Left lung (tissue), 10 donors: ENCODE measurements around the gene TBC1D8. TPM values are rescaled to one million over a fixed set of nuclear protein-coding genes. Genes with fewer than 3 reads are reported as not detected.

ENCODE experiments used
- ATAC-seq: fragments of 200-7000 bp; cut with Tn5 transposase; one replicate; pipeline ENCODE4 v1.9.1; 2020; ENCODE audit warnings: moderate library complexity
- DNase-seq, 4 donors: peaks; one replicate each; pipeline ENCODE4 v3.0.0-alpha.2; 2013 to 2020
- H3K27ac ChIP-seq, 2 donors: fragments of 200-600 bp; sonication (generic) in 1 of 2; one replicate each; pipeline versions ENCODE4 v1.5.0 to v1.8.0; 2020 to 2021
- H3K27me3 ChIP-seq, 2 donors: fragments of 200-600 bp; sonication (generic) in 1 of 2; one replicate each; pipeline versions ENCODE4 v1.5.0 to v1.8.0; 2020 to 2021
- H3K36me3 ChIP-seq, 2 donors: fragments of 200-600 bp; sonication (generic) in 1 of 2; one replicate each; pipeline versions ENCODE4 v1.5.0 to v1.8.0; 2020 to 2021
- H3K4me1 ChIP-seq, 2 donors: fragments of 200-600 bp; one replicate each; pipeline ENCODE4 v1.8.0; 2021
- H3K4me3 ChIP-seq, 2 donors: fragments of 200-600 bp; sonication (generic) in 1 of 2; one replicate each; pipeline versions ENCODE4 v1.5.0 to v1.8.0; 2020 to 2021; ENCODE audit warnings: mild to moderate bottlenecking in 1 of 2
- H3K9me3 ChIP-seq, 2 donors: fragments of 200-600 bp; sonication (generic) in 1 of 2; one replicate each; pipeline versions ENCODE4 v1.5.0 to v1.8.0; 2020 to 2021
- intact Hi-C, 2 donors: fragments of 100-400 bp; cut with DNase I; formaldehyde crosslinking; loops; one replicate each; pipeline versions ENCODE4 v1.11.2 to v1.14.2; 2022
- polyA plus RNA-seq, 6 donors: library from polyadenylated mRNA; unstranded; fragments of 120-200 nt; gene quantifications; one replicate each; pipeline ENCODE4 v1.2.1, GENCODE V29; 2013; ENCODE audit not compliant: insufficient read length in 6 of 6
- total RNA-seq, 2 donors: library from RNA; stranded (reverse); fragmentation: NEBNext Ultra II Directional; extraction: Animal tissue kit (Norgen Biotek cat#: 25700); gene quantifications; one replicate each; pipeline ENCODE4 v1.2.1, GENCODE V29; 2021
- TF ChIP-seq, protein P1 (sequence below), 2 donors: fragments of 200-600 bp; sonication (generic) in 1 of 2; IDR thresholded peaks; one replicate each; pipeline versions ENCODE4 v1.5.0 to v1.8.0; 2021; ENCODE audit warnings: antibody characterized with exemption in 2 of 2
- donor health status: DM: no; HTN: yes; CAD: no.
- donor health status: DM: no; HTN: no; CAD: no.

The TBC1D8 gene
- total and polyA plus RNA-seq, 8 donors: 11.7 to 36.5 (median 32.1) TPM

DNA sequence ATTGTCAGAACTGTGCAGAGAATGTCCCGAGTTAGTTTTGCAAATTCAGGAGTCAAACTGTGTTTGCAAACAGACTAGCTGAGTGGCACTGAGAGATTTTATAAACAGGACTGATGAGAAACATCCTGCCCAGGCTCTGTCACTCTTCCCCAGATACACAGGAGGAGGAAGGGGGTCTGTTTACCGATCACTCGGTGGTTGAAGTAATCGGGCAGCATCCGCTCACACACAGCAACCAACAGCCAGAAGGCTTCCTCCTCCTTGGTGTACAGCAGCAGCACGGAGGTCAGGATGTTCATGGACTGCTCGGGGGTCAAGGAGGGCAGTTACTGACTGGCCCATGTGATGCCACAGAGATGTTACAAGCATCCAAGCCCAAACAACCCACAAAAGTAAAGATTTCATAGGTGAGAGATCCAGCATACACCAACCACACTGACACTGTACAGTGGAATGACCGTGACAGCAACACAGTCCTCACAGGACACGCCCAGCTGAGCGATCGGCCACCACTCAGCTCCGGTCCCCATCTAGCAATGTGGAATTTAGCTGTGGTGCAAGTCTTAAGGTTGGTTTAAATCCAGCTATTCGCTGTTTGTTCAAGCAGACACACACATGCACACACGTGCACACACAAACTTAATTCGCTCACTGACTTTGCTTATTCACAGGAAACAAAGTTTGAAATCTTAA lies 119.0 kb downstream of the TBC1D8 start:
- Histone ChIP-seq H3K36me3 (peaks cover 0 to 93% of the 10 kb centered on the region in 2 donors), H3K27ac (peak overlapping the region in 1 of 2 donors; percentile 9), H3K4me1 (peaks cover 0 to 6% of the 10 kb centered on the region in 2 donors), H3K27me3 (no peaks in the 10 kb centered on the region), H3K4me3 (no peak overlapping the region), H3K9me3 (no peaks in the 10 kb centered on the region)
- TF ChIP-seq, protein P1, sequence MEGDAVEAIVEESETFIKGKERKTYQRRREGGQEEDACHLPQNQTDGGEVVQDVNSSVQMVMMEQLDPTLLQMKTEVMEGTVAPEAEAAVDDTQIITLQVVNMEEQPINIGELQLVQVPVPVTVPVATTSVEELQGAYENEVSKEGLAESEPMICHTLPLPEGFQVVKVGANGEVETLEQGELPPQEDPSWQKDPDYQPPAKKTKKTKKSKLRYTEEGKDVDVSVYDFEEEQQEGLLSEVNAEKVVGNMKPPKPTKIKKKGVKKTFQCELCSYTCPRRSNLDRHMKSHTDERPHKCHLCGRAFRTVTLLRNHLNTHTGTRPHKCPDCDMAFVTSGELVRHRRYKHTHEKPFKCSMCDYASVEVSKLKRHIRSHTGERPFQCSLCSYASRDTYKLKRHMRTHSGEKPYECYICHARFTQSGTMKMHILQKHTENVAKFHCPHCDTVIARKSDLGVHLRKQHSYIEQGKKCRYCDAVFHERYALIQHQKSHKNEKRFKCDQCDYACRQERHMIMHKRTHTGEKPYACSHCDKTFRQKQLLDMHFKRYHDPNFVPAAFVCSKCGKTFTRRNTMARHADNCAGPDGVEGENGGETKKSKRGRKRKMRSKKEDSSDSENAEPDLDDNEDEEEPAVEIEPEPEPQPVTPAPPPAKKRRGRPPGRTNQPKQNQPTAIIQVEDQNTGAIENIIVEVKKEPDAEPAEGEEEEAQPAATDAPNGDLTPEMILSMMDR (IDR thresholded peaks at IDR 0.05): no peak
- ATAC-seq (no peak), DNase-seq (no peak)
- intact Hi-C loops: loop anchor here in 1 of 2 donors (10.0 kb wide), 2 partner anchors 123 to 173 kb away; partner anchors contain the start of gene TBC1D8

DNA sequence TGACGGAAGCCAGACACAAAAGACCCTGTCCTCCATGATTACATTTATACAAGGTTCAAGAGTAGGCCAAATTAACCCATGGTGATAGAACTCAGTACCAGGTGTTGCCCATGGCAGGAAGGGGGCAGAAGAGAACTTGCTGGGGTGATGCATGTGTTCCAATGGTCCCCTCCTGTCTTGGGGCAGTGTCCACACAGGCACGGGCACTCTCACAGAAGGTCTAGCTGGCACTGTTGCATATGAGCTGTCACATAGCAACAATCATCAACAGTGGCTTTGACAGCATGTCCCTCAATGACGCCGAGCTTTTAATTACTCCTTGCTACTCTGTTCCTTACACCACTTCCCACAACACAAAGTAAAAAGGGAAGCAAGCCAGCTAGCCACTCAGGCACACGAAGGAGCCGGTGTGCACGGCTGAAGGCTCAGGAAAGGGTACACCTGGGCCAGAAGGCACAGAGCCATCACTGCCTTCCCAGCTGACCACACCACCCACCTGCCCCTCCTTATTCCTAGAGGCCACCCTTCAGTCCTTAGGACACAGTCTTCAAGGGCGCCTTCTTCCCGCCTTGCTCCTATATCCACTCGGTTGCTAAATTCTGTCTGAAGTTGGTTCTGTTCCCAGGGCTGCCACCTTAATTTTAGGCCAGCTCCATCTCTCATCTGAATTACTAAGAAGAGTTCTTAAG lies 120.2 kb downstream of the TBC1D8 start:
- H3K36me3 ChIP-seq: peaks cover 0 to 94% of the 10 kb centered on the region in 2 donors
- ATAC-seq (no peak), DNase-seq (no peak)
- peaks cover 0 to 6% of the 10 kb centered on the region in 2 donors for H3K4me1 ChIP-seq
- H3K4me3 ChIP-seq: no peak overlapping the region
- intact Hi-C loops: loop anchor here in 1 of 2 donors (10.0 kb wide), 2 partner anchors 124 to 174 kb away; partner anchors contain the start of gene TBC1D8
- H3K27ac ChIP-seq: no peak overlapping the region
- H3K9me3 ChIP-seq: no peaks in the 10 kb centered on the region
- TF ChIP-seq, protein P1 (IDR thresholded peaks at IDR 0.05): no peak
- H3K27me3 ChIP-seq: no peaks in the 10 kb centered on the region

DNA sequence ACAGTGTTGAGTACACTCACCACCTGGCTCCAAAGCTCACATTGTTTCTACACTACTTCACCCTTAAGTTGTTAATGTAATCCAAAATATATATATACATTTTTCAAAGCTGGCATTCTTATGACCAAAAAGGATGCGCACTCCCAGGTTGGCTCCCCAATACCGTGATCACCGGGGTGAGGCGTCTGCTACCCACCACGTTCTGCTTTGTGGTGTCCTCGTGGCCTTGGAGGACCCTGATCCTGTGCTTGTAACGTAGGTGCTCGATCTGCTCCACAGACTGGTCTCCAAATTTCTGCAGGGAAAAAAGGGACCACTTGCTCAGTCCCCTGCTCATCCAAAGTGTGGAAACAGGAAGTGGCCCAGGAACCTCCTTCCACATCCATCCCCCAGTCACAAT lies 123.3 kb downstream of the TBC1D8 start:
- TF ChIP-seq, protein P1 (IDR thresholded peaks at IDR 0.05): no peak
- Histone ChIP-seq H3K4me3 (no peak overlapping the region), H3K9me3 (no peaks in the 10 kb centered on the region), H3K4me1 (peaks cover 0 to 6% of the 10 kb centered on the region in 2 donors), H3K36me3 (peaks cover 0 to 89% of the 10 kb centered on the region in 2 donors), H3K27ac (no peak overlapping the region), H3K27me3 (no peaks in the 10 kb centered on the region)
- DNase-seq (no peak), ATAC-seq (no peak)
- intact Hi-C loops: no loop called here

DNA sequence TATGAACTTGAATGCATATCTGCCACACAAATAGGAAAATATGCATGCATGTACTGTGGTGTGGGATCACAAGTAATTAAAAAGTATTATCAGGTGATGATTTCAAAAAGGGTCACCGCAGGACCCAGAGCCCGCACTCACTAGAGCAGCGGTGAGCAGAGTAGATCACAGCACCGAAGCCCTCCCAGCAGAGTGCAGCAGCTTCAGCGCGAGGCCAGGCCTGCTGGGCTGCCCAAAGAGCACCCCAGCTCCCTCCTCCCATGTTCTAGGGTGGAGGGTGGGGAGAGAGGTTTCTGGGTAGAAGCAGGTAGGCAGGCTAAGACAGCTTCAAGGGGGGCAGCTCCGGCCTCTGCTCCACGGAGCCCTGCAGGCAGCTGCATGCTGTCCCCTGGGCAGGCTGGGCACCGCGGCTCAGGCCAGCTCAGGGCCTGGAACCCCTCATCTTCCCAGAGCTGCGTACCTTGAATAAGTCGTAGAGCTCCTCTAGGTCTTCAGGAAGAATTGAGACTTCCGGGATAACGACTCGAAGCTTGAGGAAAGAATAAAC lies 124.2 kb downstream of the TBC1D8 start:
- Histone ChIP-seq H3K4me1 (peaks cover 0 to 6% of the 10 kb centered on the region in 2 donors), H3K4me3 (no peak overlapping the region), H3K27me3 (no peaks in the 10 kb centered on the region), H3K27ac (no peak overlapping the region), H3K9me3 (no peaks in the 10 kb centered on the region), H3K36me3 (peaks cover 0 to 90% of the 10 kb centered on the region in 2 donors)
- intact Hi-C loops: no loop called here
- TF ChIP-seq, protein P1 (IDR thresholded peaks at IDR 0.05): no peak
- DNase-seq (no peak), ATAC-seq (no peak)

DNA sequence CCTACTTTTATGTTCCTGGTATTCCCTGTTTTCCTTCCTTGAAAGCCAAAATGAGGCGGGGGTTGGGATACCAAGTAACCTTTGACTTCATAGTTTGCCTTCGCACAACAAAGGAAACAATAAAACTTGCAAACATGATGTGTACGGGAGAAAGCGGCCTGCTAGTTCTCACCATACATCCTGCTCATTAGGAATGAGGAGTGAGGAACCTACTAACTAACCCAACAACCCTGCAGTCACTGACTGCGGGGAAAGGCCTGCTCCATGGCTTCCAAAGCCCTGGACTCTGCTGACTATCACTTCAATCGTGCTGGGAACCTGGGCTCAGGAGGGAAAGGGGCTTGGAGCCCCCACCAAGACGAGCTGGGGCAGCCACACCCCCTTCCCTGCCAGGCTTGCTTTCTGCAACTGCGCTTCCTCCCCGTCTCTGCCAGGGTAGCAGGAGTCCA lies 124.9 kb downstream of the TBC1D8 start:
- DNase-seq: no peak

More for the DNA sequence above, 124.9 kb downstream of the TBC1D8 start:
- Histone ChIP-seq H3K4me1 (peaks cover 0 to 3% of the 10 kb centered on the region in 2 donors), H3K36me3 (peaks cover 0 to 92% of the 10 kb centered on the region in 2 donors), H3K27me3 (no peaks in the 10 kb centered on the region), H3K4me3 (no peak overlapping the region), H3K27ac (no peak overlapping the region), H3K9me3 (no peaks in the 10 kb centered on the region)
- ATAC-seq: no peak
- intact Hi-C loops: no loop called here
- TF ChIP-seq, protein P1 (IDR thresholded peaks at IDR 0.05): no peak
